Lower lobe of right lung (tissue), 2 donors: ENCODE measurements around the gene RRP12. TPM values are rescaled to one million over a fixed set of nuclear protein-coding genes. Genes with fewer than 3 reads are reported as not detected.

Source experiments
- ATAC-seq, 2 donors: fragments of 200-7000 bp; cut with Tn5 transposase; one replicate each; pipeline ENCODE4 v1.9.1; 2020 to 2022; ENCODE audit warnings: mild to moderate bottlenecking in 2 of 2, moderate library complexity in 2 of 2
- DNase-seq: peaks from one replicate; pipeline ENCODE4 v3.0.0-alpha.2; 2020
- H3K27ac ChIP-seq: fragments of 200-600 bp; one replicate; pipeline ENCODE4 v1.8.0; 2022
- H3K27me3 ChIP-seq: fragments of 200-600 bp; one replicate; pipeline ENCODE4 v1.8.0; 2022; ENCODE audit warnings: low read depth
- H3K36me3 ChIP-seq: fragments of 200-600 bp; one replicate; pipeline ENCODE4 v1.8.0; 2022; ENCODE audit warnings: mild to moderate bottlenecking
- H3K4me1 ChIP-seq: fragments of 200-600 bp; one replicate; pipeline ENCODE4 v1.8.0; 2022
- H3K4me3 ChIP-seq: fragments of 200-600 bp; one replicate; pipeline ENCODE4 v1.8.0; 2022; ENCODE audit warnings: mild to moderate bottlenecking
- H3K9me3 ChIP-seq: fragments of 200-600 bp; one replicate; pipeline ENCODE4 v1.8.0; 2022
- CTCF ChIP-seq: fragments of 200-600 bp; IDR thresholded peaks from one replicate; pipeline ENCODE4 v1.8.0; 2022; ENCODE audit warnings: antibody characterized with exemption, mild to moderate bottlenecking
- intact Hi-C: fragments of 100-400 bp; cut with DNase I; formaldehyde crosslinking; loops from one replicate; pipeline ENCODE4 v1.11.0; 2022
- long read RNA-seq: library from polyadenylated mRNA; unstranded; transcript quantifications from one replicate; pipeline ENCODE4 v2.0.0, GENCODE V29; 2021
- total RNA-seq: library from RNA; stranded (reverse); fragmentation: NEBNext Ultra II Directional; extraction: Animal tissue kit (Norgen Biotek cat#: 25700); gene quantifications from one replicate; pipeline ENCODE4 v1.2.1, GENCODE V29; 2021
- donor health status: DM: no; HTN: yes; CAD: no; lungs with severe emphysema.

The RRP12 gene
- total RNA-seq: 24.0 TPM
- long read RNA-seq, full-length matches to known transcripts: 5 of 30 reads
- long read RNA-seq, partial matches to known transcripts: 22 of 30 reads
- long read RNA-seq, other reads (novel, unspliced or antisense): 3 of 30 reads

- no peaks in the 10 kb centered on the region for H3K27me3 ChIP-seq
- TF ChIP-seq CTCF: peak; percentile 15
- peaks cover 15% of the 10 kb centered on the region for H3K4me1 ChIP-seq
- peak within 1 kb of the TSS; percentile 81 for H3K4me3 ChIP-seq
- H3K36me3 ChIP-seq: peaks cover 14% of the 10 kb centered on the region
- peak; percentile 97 to 99 for ATAC-seq
- H3K27ac ChIP-seq: peak within 1 kb of the TSS; percentile 88
- DNase-seq: peak; percentile 77
- no peaks in the 10 kb centered on the region for H3K9me3 ChIP-seq
- intact Hi-C loops: no loop called here
Measured at GRCh38 chr10:97400665-97401454, at the start of gene RRP12. Gene RRP12 (minus strand): TSS chr10:97401340. CDS start chr10:97401231, 109 bp downstream.

GRCh38 chr10:97450828-97451227 lies 49.7 kb upstream of the RRP12 start:
- H3K36me3 ChIP-seq: peaks cover 40% of the 10 kb centered on the region
- no peaks in the 10 kb centered on the region for H3K9me3 ChIP-seq
- peaks cover 77% of the 10 kb centered on the region for H3K4me1 ChIP-seq
- ATAC-seq (no peak), DNase-seq (no peak)
- no peaks in the 10 kb centered on the region for H3K27me3 ChIP-seq
- H3K27ac ChIP-seq: peak overlapping the region; percentile 25
- intact Hi-C loops: no loop called here
- TF ChIP-seq CTCF: no peak
- H3K4me3 ChIP-seq: no peak overlapping the region

GRCh38 chr10:97445722-97446639 lies 44.8 kb upstream of the RRP12 start, which contains the start of the genes EXOSC1 and ZDHHC16:
Gene EXOSC1 (minus strand): TSS chr10:97446006. CDS start chr10:97445985, 21 bp downstream.
Gene ZDHHC16 (plus strand): TSS chr10:97446175. CDS start chr10:97451676, 5,501 bp downstream.
- Histone ChIP-seq H3K4me1 (peaks cover 54% of the 10 kb centered on the region), H3K36me3 (peaks cover 18% of the 10 kb centered on the region), H3K9me3 (no peaks in the 10 kb centered on the region), H3K27ac (peak within 1 kb of the TSS; percentile 78), H3K4me3 (peak within 1 kb of the TSS; percentile 93), H3K27me3 (no peaks in the 10 kb centered on the region)
- peak; percentile 94 for DNase-seq
- peak; percentile 97 for ATAC-seq
- TF ChIP-seq CTCF: no peak
- intact Hi-C loops: no loop called here

- H3K27me3 ChIP-seq: no peaks in the 10 kb centered on the region
- ATAC-seq (no peak), DNase-seq (no peak)
- no peaks in the 10 kb centered on the region for H3K9me3 ChIP-seq
- H3K4me3 ChIP-seq: peak overlapping the region; percentile 93
- intact Hi-C loops: no loop called here
- H3K27ac ChIP-seq: peak overlapping the region; percentile 78
- peaks cover 48% of the 10 kb centered on the region for H3K4me1 ChIP-seq
- H3K36me3 ChIP-seq: peaks cover 25% of the 10 kb centered on the region
- no peak for TF ChIP-seq CTCF
Measured at GRCh38 chr10:97445357-97445721, 44.2 kb upstream of the RRP12 start.

- Histone ChIP-seq H3K36me3 (peaks cover 36% of the 10 kb centered on the region), H3K27me3 (no peaks in the 10 kb centered on the region), H3K4me3 (no peak overlapping the region), H3K9me3 (no peaks in the 10 kb centered on the region), H3K4me1 (peaks cover 40% of the 10 kb centered on the region), H3K27ac (no peak overlapping the region)
- ATAC-seq: no peak
- DNase-seq: no peak
- intact Hi-C loops: no loop called here
- no peak for TF ChIP-seq CTCF
Measured at GRCh38 chr10:97444212-97444611, 43.1 kb upstream of the RRP12 start.
